IMR-90 (cell line): ENCODE results near the gene ANKRD44. TPM values are rescaled to one million over a fixed set of nuclear protein-coding genes. Genes with fewer than 3 reads are reported as not detected.
A peak's percentile ranks its signal among the peaks of the same experiment; 100 is the strongest.

ENCODE experiments used
- ATAC-seq: fragments of 200-7000 bp; cut with Tn5 transposase; 2 replicates; pipeline ENCODE4 v1.9.1; 2020; ENCODE audit warnings: low read depth, mild to moderate bottlenecking, moderate library complexity
- BruUV-seq: library from RNA; stranded (reverse); fragments of 400-500 nt; replicated peaks from 2 replicates; lab custom pipeline; 2021; lab: Mats Ljungman, UMichigan
- CTCF ChIA-PET: fragments of 300-600 bp; formaldehyde crosslinking; extraction: SDS; loops from one replicate; lab custom pipeline; 2021; ENCODE audit warnings: antibody characterized with exemption; lab: Yijun Ruan, JAX
- POLR2A ChIA-PET: fragments of 300-600 bp; sonication (Branson Sonifier 250); formaldehyde crosslinking; loops from one replicate; lab custom pipeline; 2022; ENCODE audit warnings: antibody characterized with exemption; ENCODE audit not compliant: unreplicated experiment; lab: Charles Lee
- DNase-seq: peaks from one replicate; pipeline ENCODE4 v3.0.0; 2013
- H2AFZ ChIP-seq: replicated peaks from 2 replicates; pipeline ENCODE3; 2013; ENCODE audit warnings: low read length, mild to moderate bottlenecking; ENCODE audit not compliant: poor library complexity
- H2AK5ac ChIP-seq: 2 replicates; pipeline ENCODE4 v1.6.1; 2013; ENCODE audit warnings: low read depth, low read length, inconsistent platforms
- H2AK9ac ChIP-seq: replicated peaks from 2 replicates; pipeline ENCODE3; 2013; ENCODE audit warnings: mild to moderate bottlenecking, low read depth, low read length, moderate library complexity; ENCODE audit not compliant: poor library complexity
- H2BK120ac ChIP-seq: 2 replicates; pipeline ENCODE4 v1.6.1; 2013; ENCODE audit warnings: low read depth, low read length, inconsistent platforms
- H2BK15ac ChIP-seq: 3 replicates; pipeline ENCODE4 v1.6.1; 2013; ENCODE audit warnings: low read depth, low read length, inconsistent platforms
- H2BK20ac ChIP-seq: 2 replicates; pipeline ENCODE4 v1.6.1; 2013; ENCODE audit warnings: low read depth, mild to moderate bottlenecking, inconsistent platforms, low read length, moderate library complexity
- H2BK5ac ChIP-seq: 2 replicates; pipeline ENCODE4 v1.6.1; 2013; ENCODE audit warnings: mild to moderate bottlenecking, low read depth, low read length, inconsistent platforms; ENCODE audit not compliant: poor library complexity, severe bottlenecking
- H3K14ac ChIP-seq: replicated peaks from 2 replicates; pipeline ENCODE4 v1.6.1; 2013; ENCODE audit warnings: low read depth, low read length, inconsistent platforms
- H3K18ac ChIP-seq: 2 replicates; pipeline ENCODE4 v1.6.1; 2013; ENCODE audit warnings: low read depth, low read length, control low read depth
- H3K23ac ChIP-seq: 2 replicates; pipeline ENCODE4 v1.6.1; 2013; ENCODE audit warnings: low read depth, low read length, inconsistent platforms
- H3K27ac ChIP-seq: 2 replicates; pipeline ENCODE4 v1.5.1; 2013; ENCODE audit warnings: mild to moderate bottlenecking, control low read depth, low read length; ENCODE audit not compliant: insufficient read depth
- H3K27me3 ChIP-seq: 2 replicates; pipeline ENCODE4 v1.6.1; 2013; ENCODE audit warnings: low read length; ENCODE audit not compliant: control insufficient read depth, insufficient read depth
- H3K36me3 ChIP-seq: 2 replicates; pipeline ENCODE4 v1.6.1; 2013; ENCODE audit warnings: low read length, mixed read lengths; ENCODE audit not compliant: control insufficient read depth, insufficient read depth
- H3K4ac ChIP-seq: 2 replicates; pipeline ENCODE4 v1.6.1; 2013; ENCODE audit warnings: low read depth, low read length, inconsistent platforms
- H3K4me1 ChIP-seq: 2 replicates; pipeline ENCODE4 v1.6.1; 2013; ENCODE audit warnings: low read length, mixed read lengths; ENCODE audit not compliant: control insufficient read depth, insufficient read depth
- H3K4me2 ChIP-seq: 2 replicates; pipeline ENCODE4 v1.6.1; 2013; ENCODE audit warnings: low read depth, mild to moderate bottlenecking, control low read depth, low read length, moderate library complexity
- H3K4me3 ChIP-seq: 2 replicates; pipeline ENCODE4 v1.5.1; 2013; ENCODE audit warnings: low read depth, mild to moderate bottlenecking, control low read depth, low read length, moderate library complexity; ENCODE audit not compliant: insufficient read depth
- H3K56ac ChIP-seq: 2 replicates; pipeline ENCODE4 v1.6.1; 2013; ENCODE audit warnings: low read length, inconsistent platforms; ENCODE audit not compliant: insufficient read depth; ENCODE audit errors: extremely low read depth
- H3K79me1 ChIP-seq, 2 experiments: 2 replicates each; pipeline ENCODE4 v1.6.1; 2013; ENCODE audit warnings: low read length in 2 of 2, inconsistent platforms in 1 of 2, low read depth in 1 of 2
- H3K9ac ChIP-seq: 2 replicates; pipeline ENCODE4 v1.6.1; 2013; ENCODE audit warnings: low read depth, low read length, control low read depth
- H3K9me1 ChIP-seq: 2 replicates; pipeline ENCODE4 v1.6.1; 2013; ENCODE audit warnings: low read length, inconsistent platforms; ENCODE audit not compliant: insufficient read depth
- H3K9me3 ChIP-seq: 2 replicates; pipeline ENCODE4 v1.6.1; 2013; ENCODE audit warnings: low read length; ENCODE audit not compliant: control insufficient read depth, insufficient read depth
- H4K20me1 ChIP-seq: 2 replicates; pipeline ENCODE4 v1.6.1; 2013; ENCODE audit warnings: low read length, inconsistent platforms; ENCODE audit not compliant: insufficient read depth
- H4K5ac ChIP-seq: 2 replicates; pipeline ENCODE4 v1.6.1; 2013; ENCODE audit warnings: mild to moderate bottlenecking, low read depth, low read length, control low read depth
- H4K8ac ChIP-seq, 2 experiments: 2 replicates each; pipeline ENCODE4 v1.6.1; 2013; ENCODE audit warnings: low read depth in 2 of 2, low read length in 2 of 2, control low read depth in 1 of 2, inconsistent platforms in 1 of 2
- H4K91ac ChIP-seq: 2 replicates; pipeline ENCODE4 v1.6.1; 2013; ENCODE audit warnings: low read depth, low read length, inconsistent platforms; ENCODE audit not compliant: insufficient read depth
- BHLHE40 ChIP-seq: fragments of 150-350 bp; IDR thresholded peaks from 2 replicates; pipeline ENCODE4 v1.6.1; 2016; ENCODE audit warnings: mild to moderate bottlenecking, low read depth, low read length
- FOS ChIP-seq: fragments of 150-350 bp; IDR thresholded peaks from 2 replicates; pipeline ENCODE4 v1.6.1; 2016; ENCODE audit warnings: low read depth, low read length
- WGBS, 2 experiments: methylation state at CpG; one replicate each; pipeline versions ENCODE4 v1.1.5 to v1.1.7; 2013; ENCODE audit warnings: missing lambda C conversion rate in 2 of 2; ENCODE audit not compliant: insufficient read length in 1 of 2; ENCODE audit errors: extremely low coverage in 2 of 2; 5-methylcytosine and 5-hydroxymethylcytosine counted together
- dilution Hi-C: fragments of 300-500 bp; cut with HindIII; formaldehyde crosslinking; loops from one replicate; pipeline ENCODE4 v1.14.3; 2018; ENCODE audit warnings: low sequenced_read_pairs; ENCODE audit not compliant: unreplicated experiment
- in situ Hi-C: fragments of 300-500 bp; cut with MboI; formaldehyde crosslinking; loops from 3 replicates; pipeline ENCODE4 v1.14.3; 2019; ENCODE audit warnings: low sequenced_read_pairs, inconsistent platforms, mixed read lengths
- intact Hi-C: fragments of 100-400 bp; cut with micrococcal nuclease; formaldehyde crosslinking; loops from 2 replicates; pipeline ENCODE4 v1.10.0; 2022
- polyA plus RNA-seq, 3 experiments: library from polyadenylated mRNA; depleted of rRNA; stranded (reverse); fragments of >200 nt; gene quantifications; 2 replicates each; pipeline ENCODE4 v1.2.3, GENCODE V29; 2012; ENCODE audit warnings: low replicate concordance in 1 of 3
- total RNA-seq: library from RNA; depleted of rRNA; stranded (reverse); fragments of >200 nt; gene quantifications from 2 replicates; pipeline ENCODE4 v1.2.3, GENCODE V29; 2012; rRNA removed

ANKRD44 gene
- total and polyA plus RNA-seq, 2 of the 4 experiments (the other 2 are of a cell fraction), result 5.2 to 15.6 TPM

DNA sequence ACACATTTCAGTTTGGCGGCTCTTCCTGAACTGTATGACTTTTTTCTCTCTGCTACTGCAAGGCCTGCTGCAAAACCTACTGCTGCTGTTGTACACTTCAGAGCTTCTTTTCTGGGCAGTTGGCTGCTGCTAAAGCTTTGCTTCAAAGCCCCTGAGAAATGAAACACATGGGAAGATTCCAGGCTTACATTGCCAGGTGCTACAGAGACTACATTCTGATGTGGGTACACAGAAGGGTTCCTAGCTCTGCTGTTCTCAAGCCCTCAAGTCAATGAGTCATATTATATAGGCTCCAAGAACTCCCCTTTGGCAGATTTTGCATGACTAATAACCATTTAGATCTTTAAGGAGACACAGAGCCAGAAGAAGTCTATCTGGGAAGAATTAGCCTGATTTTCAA is 371.2 kb downstream of the ANKRD44 start:
- no peak overlapping the region for H2AFZ ChIP-seq
- no peak overlapping the region for H3K14ac ChIP-seq
- H3K9me3 ChIP-seq, result no peaks in the 10 kb centered on the region
- H3K4me3 ChIP-seq, result no peak overlapping the region
- no peak overlapping the region for H3K56ac ChIP-seq
- dilution Hi-C loops, result no loop called here
- CTCF ChIA-PET, result no interaction called here
- intact Hi-C loops, result no loop called here
- DNase-seq (peak; percentile 72), ATAC-seq (peak; percentile 42; the same call in 1 of the 2 replicates)
- no peaks in the 10 kb centered on the region for H4K20me1 ChIP-seq
- H4K5ac ChIP-seq, result no peak overlapping the region
- no peak overlapping the region for H3K27ac ChIP-seq
- no peaks in the 10 kb centered on the region for H3K36me3 ChIP-seq
- BruUV-seq, result no TSS peak
- no peak for TF ChIP-seq BHLHE40
- TF ChIP-seq FOS, result 0 out of 2 replicates have a peak, but pooled peaks have one; percentile 15
- no peaks in the 10 kb centered on the region for H3K79me1 ChIP-seq
- H2AK9ac ChIP-seq, result no peak overlapping the region
- no peak overlapping the region for H2AK5ac ChIP-seq
- no peak overlapping the region for H2BK20ac ChIP-seq
- no peak overlapping the region for H2BK15ac ChIP-seq
- no peak overlapping the region for H3K4ac ChIP-seq
- H3K9me1 ChIP-seq, result no peaks in the 10 kb centered on the region
- no peak overlapping the region for H2BK5ac ChIP-seq
- POLR2A ChIA-PET, result interaction anchor here (0.6 kb wide), 1 partner anchor 12 kb away, joined by 8 read pairs; no protein-coding TSS in a partner anchor
- in situ Hi-C loops, result no loop called here
- no peak overlapping the region for H4K91ac ChIP-seq
- no peaks in the 10 kb centered on the region; the same call in 1 of the 2 replicates for H3K4me1 ChIP-seq
- no peak overlapping the region for H3K9ac ChIP-seq
- H4K8ac ChIP-seq, result no peak overlapping the region
- no peak overlapping the region for H3K4me2 ChIP-seq
- H2BK120ac ChIP-seq, result no peak overlapping the region
- no peak overlapping the region for H3K18ac ChIP-seq
- no peak overlapping the region for H3K23ac ChIP-seq
- WGBS, 2 experiments, result no CpG with 5 or more reads among the region's 1 CpG
- H3K27me3 ChIP-seq, result no peaks in the 10 kb centered on the region

Other genes with a start within 250 kb of the ANKRD44 start
- gene SF3B1, start 124.2 kb upstream of the ANKRD44 start, total RNA-seq, result 706 and 942 TPM in 2 replicates
- gene SF3B1, start 124.2 kb upstream of the ANKRD44 start, polyA plus RNA-seq (2012; rRNA removed), result 213 and 326 TPM in 2 replicates
- gene COQ10B, start 142.8 kb upstream of the ANKRD44 start, total RNA-seq, result 28.7 and 64.2 TPM in 2 replicates
- gene COQ10B, start 142.8 kb upstream of the ANKRD44 start, polyA plus RNA-seq (2012; rRNA removed), result 6.3 and 9.5 TPM in 2 replicates
- 171 and 374 TPM in 2 replicates for gene HSPD1, start 189.1 kb upstream of the ANKRD44 start, total RNA-seq
- 147 and 171 TPM in 2 replicates for gene HSPD1, start 189.1 kb upstream of the ANKRD44 start, polyA plus RNA-seq (2012; rRNA removed)
- gene HSPE1, start 189.6 kb upstream of the ANKRD44 start, total RNA-seq, result 13.3 and 60.3 TPM in 2 replicates
- gene HSPE1, start 189.6 kb upstream of the ANKRD44 start, polyA plus RNA-seq (2012; rRNA removed), result 93.6 and 106 TPM in 2 replicates
- gene MOB4, start 205.3 kb upstream of the ANKRD44 start, total RNA-seq, result 34.8 and 69.4 TPM in 2 replicates
- gene MOB4, start 205.3 kb upstream of the ANKRD44 start, polyA plus RNA-seq (2012; rRNA removed), result 29.3 and 36.0 TPM in 2 replicates